ENCODE data around the gene SH3RF3.

DNA sequence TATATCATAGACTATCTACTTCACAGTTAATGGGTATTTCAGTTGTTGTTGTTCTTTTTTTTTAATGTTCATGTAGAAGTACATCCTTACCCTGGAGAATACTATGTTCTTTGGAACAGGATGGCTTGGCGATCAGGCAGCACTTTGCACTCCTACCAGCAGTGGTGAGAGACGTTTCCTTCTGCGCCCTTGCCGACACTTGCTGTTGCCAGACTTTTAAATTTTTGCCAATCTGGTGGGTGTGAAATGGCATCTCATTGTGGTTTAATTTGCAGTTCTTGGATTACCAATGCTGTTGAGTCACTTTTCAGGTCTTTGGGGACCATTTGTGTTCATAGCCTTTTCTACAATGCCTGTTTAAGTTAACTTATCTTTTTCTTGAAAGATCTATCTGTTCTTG, 197.3 kb downstream of the SH3RF3 start:
- TF ChIP-seq, protein P1, sequence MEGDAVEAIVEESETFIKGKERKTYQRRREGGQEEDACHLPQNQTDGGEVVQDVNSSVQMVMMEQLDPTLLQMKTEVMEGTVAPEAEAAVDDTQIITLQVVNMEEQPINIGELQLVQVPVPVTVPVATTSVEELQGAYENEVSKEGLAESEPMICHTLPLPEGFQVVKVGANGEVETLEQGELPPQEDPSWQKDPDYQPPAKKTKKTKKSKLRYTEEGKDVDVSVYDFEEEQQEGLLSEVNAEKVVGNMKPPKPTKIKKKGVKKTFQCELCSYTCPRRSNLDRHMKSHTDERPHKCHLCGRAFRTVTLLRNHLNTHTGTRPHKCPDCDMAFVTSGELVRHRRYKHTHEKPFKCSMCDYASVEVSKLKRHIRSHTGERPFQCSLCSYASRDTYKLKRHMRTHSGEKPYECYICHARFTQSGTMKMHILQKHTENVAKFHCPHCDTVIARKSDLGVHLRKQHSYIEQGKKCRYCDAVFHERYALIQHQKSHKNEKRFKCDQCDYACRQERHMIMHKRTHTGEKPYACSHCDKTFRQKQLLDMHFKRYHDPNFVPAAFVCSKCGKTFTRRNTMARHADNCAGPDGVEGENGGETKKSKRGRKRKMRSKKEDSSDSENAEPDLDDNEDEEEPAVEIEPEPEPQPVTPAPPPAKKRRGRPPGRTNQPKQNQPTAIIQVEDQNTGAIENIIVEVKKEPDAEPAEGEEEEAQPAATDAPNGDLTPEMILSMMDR (IDR thresholded peaks at IDR 0.05) = no peak
- TF ChIP-seq POLR2A (IDR thresholded peaks at IDR 0.05) = no peak
